Islet of Langerhans (tissue), 1 donor: ENCODE data around the gene CFAP251.
"Not testable (repeated sequence)": the region's sequence is repeated elsewhere in the genome, so short reads cannot be mapped to it uniquely, and the experiment has no call there.

Experiments used
- FAIRE-seq: peaks from one replicate; lab custom pipeline; 2011; peaks lifted over from hg19 to GRCh38; lab: Jason Lieb, UNC

Gene CFAP251

GRCh38 chr12:121980191-121980891, 61.9 kb downstream of the CFAP251 start:
- no peak for FAIRE-seq

- FAIRE-seq: no peak
Measured at GRCh38 chr12:121980892-121981272, 62.5 kb downstream of the CFAP251 start.

- FAIRE-seq: no peak
Measured at GRCh38 chr12:121981456-121981855, 63.1 kb downstream of the CFAP251 start.

GRCh38 chr12:121982950-121983349, 64.6 kb downstream of the CFAP251 start:
- no peak for FAIRE-seq

- FAIRE-seq: no peak
Measured at GRCh38 chr12:121983536-121984210, 65.3 kb downstream of the CFAP251 start.

- FAIRE-seq: no peak
Measured at GRCh38 chr12:121986489-121987245, 68.3 kb downstream of the CFAP251 start.

GRCh38 chr12:121988519-121988918, 70.1 kb downstream of the CFAP251 start:
- not testable (repeated sequence) for FAIRE-seq

- FAIRE-seq: no peak
Measured at GRCh38 chr12:121989276-121990113, 71.1 kb downstream of the CFAP251 start.

- FAIRE-seq: no peak
Measured at GRCh38 chr12:121990114-121990647, 71.8 kb downstream of the CFAP251 start.

GRCh38 chr12:121990692-121991603, 72.6 kb downstream of the CFAP251 start:
- FAIRE-seq: no peak

- FAIRE-seq: no peak
Measured at GRCh38 chr12:121992059-121992879, 73.9 kb downstream of the CFAP251 start.

- no peak for FAIRE-seq
Measured at GRCh38 chr12:121996050-121996944, 77.9 kb downstream of the CFAP251 start.

- no peak for FAIRE-seq
Measured at GRCh38 chr12:121996945-121997612, 78.7 kb downstream of the CFAP251 start.

- no peak for FAIRE-seq
Measured at GRCh38 chr12:122001466-122002209, 83.2 kb downstream of the CFAP251 start.

- FAIRE-seq: no peak
Measured at GRCh38 chr12:122003651-122004611, 85.5 kb downstream of the CFAP251 start.

- no peak for FAIRE-seq
Measured at GRCh38 chr12:122004633-122005071, 86.3 kb downstream of the CFAP251 start.
